Skeletal muscle tissue (tissue), 4 donors: ENCODE measurements around the gene SHISAL1. TPM values are rescaled to one million over a fixed set of nuclear protein-coding genes. Genes with fewer than 3 reads are reported as not detected.
"Not testable (repeated sequence)": the region's sequence is repeated elsewhere in the genome, so short reads cannot be mapped to it uniquely, and the experiment has no call there.

Experiments used
- H3K27ac ChIP-seq: one replicate; pipeline ENCODE4 v1.7.0; 2013; ENCODE audit warnings: mild to moderate bottlenecking, low read depth, low read length, inconsistent platforms
- H3K27me3 ChIP-seq, 3 donors: one replicate each; pipeline ENCODE4 v1.7.0; 2013; ENCODE audit warnings: low read length in 3 of 3; ENCODE audit not compliant: control insufficient read depth in 3 of 3, insufficient read depth in 3 of 3
- H3K36me3 ChIP-seq, 3 donors: one replicate each; pipeline ENCODE4 v1.7.0; 2013; ENCODE audit warnings: low read length in 3 of 3; ENCODE audit not compliant: control insufficient read depth in 3 of 3, insufficient read depth in 3 of 3
- H3K4me1 ChIP-seq, 3 donors: one replicate each; pipeline ENCODE4 v1.7.0; 2013; ENCODE audit warnings: low read length in 3 of 3, mild to moderate bottlenecking in 3 of 3; ENCODE audit not compliant: control insufficient read depth in 3 of 3, insufficient read depth in 3 of 3
- H3K4me3 ChIP-seq, 3 donors: one replicate each; pipeline ENCODE4 v1.7.0; 2013; ENCODE audit warnings: low read length in 3 of 3
- H3K9ac ChIP-seq, 3 donors: one replicate each; pipeline ENCODE4 v1.7.0; 2013; ENCODE audit warnings: low read length in 3 of 3, mild to moderate bottlenecking in 3 of 3, moderate library complexity in 2 of 3, low read depth in 1 of 3
- H3K9me3 ChIP-seq, 3 donors: one replicate each; pipeline ENCODE4 v1.7.0; 2013; ENCODE audit warnings: low read length in 3 of 3; ENCODE audit not compliant: control insufficient read depth in 3 of 3
- total RNA-seq: library from RNA; depleted of rRNA; stranded (reverse); fragments of >200 nt; gene quantifications from one replicate; pipeline ENCODE4 v1.2.3, GENCODE V29; 2014
- donor health status: Osteomylitis.

The SHISAL1 gene
- total RNA-seq, 1 donor from 2014 or later: 7.3 TPM

DNA sequence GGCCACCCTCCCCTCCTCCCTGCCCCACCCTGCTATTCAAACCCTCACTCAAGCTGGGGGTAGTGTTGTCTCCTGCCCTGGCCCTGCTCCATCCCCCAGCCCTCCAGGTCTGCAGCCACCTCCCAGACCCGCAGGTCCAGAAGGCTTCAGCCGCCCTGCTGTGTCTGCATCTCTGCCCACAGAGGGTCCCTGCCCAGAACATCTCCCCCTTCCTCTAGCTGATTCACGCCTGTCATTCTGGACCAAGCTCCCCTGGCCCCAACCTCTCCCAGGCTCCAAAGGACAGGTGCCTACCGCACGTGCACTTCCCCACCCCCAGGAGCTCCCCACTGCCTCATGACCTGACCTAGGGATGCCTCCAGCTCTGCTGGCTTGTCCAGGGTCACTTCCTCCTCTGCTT, 16.0 kb upstream of the SHISAL1 start:
- H3K27me3 ChIP-seq: peaks cover 70 to 79% (median 73%) of the 10 kb centered on the region in 3 donors
- no peaks in the 10 kb centered on the region for H3K9me3 ChIP-seq
- H3K4me1 ChIP-seq: peaks cover 0 to 13% (median 3%) of the 10 kb centered on the region in 3 donors
- no peaks in the 10 kb centered on the region for H3K36me3 ChIP-seq
- H3K9ac ChIP-seq: no peak overlapping the region
- no peak overlapping the region for H3K4me3 ChIP-seq
- H3K27ac ChIP-seq: no peak overlapping the region

DNA sequence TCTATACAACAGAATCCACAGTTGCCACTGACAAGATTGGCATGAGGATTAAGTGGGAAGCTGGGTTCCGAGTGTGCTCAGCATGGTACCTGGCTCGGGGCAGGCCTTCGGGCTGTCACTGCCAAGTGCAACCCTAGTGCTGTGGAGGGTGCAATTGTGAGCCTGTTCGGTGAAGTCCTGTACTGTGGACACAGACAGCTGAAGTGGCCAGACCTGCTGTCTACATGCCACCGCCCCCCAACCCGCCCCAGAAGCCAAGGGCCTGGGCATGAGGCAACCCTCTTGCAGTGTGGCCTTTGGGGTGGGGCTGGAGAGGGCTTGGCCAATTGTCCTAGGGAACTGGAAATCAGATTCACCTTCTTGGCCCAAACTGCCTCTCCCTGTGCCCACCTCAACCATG, 15.6 kb upstream of the SHISAL1 start:
- no peak overlapping the region for H3K27ac ChIP-seq
- peaks cover 70 to 78% (median 71%) of the 10 kb centered on the region in 3 donors for H3K27me3 ChIP-seq
- H3K4me3 ChIP-seq: no peak overlapping the region
- no peak overlapping the region for H3K9ac ChIP-seq
- H3K36me3 ChIP-seq: no peaks in the 10 kb centered on the region
- H3K4me1 ChIP-seq: peaks cover 0 to 13% (median 3%) of the 10 kb centered on the region in 3 donors
- no peaks in the 10 kb centered on the region for H3K9me3 ChIP-seq

DNA sequence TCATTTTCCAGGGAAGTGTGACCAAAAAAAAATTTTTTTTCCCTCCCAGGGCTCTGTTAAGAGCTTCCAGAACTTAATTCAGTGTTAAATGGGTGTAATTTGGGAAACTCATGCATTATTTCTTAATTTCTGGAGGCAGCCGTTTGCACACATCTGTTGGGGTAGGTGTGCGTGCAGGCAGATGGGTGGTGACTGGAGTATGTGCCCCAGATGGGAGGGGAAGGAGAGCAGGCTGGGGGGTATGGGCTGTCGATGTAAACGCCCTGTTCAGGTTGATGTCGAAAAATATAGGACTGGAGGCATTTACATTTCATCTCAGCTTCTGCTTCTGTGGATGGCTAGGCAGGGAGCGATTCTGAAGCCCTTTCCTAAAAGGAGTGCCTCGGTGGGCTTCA, 13.7 kb upstream of the SHISAL1 start:
- Histone ChIP-seq H3K27ac (no peak overlapping the region), H3K27me3 (peaks cover 64 to 76% (median 64%) of the 10 kb centered on the region in 3 donors), H3K36me3 (no peaks in the 10 kb centered on the region), H3K9me3 (no peaks in the 10 kb centered on the region), H3K4me1 (peaks cover 0 to 13% (median 3%) of the 10 kb centered on the region in 3 donors), H3K4me3 (peak overlapping the region in 2 of 3 donors; percentile 47 to 85), H3K9ac (peak overlapping the region in 2 of 3 donors; percentile 48 to 63)

DNA sequence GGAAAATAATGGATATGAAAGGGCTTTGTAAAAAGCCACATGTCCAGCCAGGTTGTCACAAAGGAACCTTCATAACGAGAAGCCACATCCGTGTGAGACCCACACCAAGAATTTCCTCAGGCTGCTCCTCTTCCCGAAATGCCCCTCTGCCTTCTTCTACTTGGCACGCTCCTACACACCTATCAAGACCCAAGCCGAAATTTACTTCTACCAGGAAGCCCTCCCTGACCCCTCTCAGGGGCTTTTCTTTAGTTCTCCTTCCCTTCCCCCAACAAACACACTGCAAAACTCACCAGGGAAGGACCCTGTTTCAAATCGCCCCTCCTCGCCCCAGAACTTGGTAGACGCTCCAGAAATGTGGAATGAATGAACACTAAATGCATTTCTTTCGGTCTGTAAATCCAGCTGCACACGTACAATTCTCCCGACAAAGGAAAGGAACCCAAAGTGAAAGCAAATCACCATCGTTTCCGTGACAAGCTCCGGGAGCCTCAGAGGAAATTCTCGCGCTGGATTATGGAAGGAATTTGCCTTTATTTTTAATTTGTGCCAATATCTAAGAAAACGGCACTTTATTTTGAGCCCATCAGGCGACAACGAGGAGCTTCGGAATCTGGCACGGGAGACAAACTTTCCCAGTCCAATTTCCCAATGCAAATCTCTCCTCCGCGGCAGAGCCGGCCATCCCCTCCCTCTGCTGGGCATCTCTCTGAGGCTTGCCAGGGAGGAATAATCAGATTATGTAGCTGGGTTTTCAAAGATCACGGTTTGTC, 13.2 kb upstream of the SHISAL1 start:
- Histone ChIP-seq H3K9ac (peak overlapping the region in 2 of 3 donors; percentile 48 to 63), H3K36me3 (no peaks in the 10 kb centered on the region), H3K9me3 (no peaks in the 10 kb centered on the region), H3K27me3 (peaks cover 68 to 77% (median 68%) of the 10 kb centered on the region in 3 donors), H3K4me3 (peak overlapping the region; percentile 47 to 85 (median 65)), H3K4me1 (peaks cover 0 to 13% (median 3%) of the 10 kb centered on the region in 3 donors), H3K27ac (no peak overlapping the region)

DNA sequence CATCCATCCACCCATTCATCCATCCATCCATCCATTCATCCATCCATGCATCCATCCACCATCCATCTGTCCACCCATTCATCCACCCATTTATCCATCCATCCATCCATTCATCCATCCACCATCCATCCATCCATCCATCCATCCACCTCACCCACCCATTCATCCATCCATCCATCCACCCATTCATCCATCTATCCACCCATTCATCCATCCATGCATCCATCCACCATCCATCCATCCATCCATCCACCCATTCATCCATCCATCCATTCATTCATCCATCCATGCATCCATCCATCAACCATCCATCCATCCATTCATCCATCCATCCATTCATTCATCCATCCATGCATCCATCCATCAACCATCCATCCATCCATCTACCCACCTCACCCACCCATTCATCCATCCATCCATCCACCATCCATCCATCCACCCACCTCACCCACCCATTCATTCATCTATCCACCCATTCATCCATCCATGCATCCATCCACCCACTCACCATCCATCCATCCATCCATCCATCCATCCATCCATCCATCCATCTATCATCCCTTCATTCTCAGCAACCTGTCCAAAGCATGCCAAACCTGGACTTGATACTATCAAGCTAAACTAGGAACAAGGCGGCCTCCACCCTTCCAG, 10.5 kb upstream of the SHISAL1 start:
- not testable (repeated sequence) for H3K9ac ChIP-seq, H3K27ac ChIP-seq, H3K9me3 ChIP-seq, H3K4me3 ChIP-seq, H3K36me3 ChIP-seq
- Histone ChIP-seq H3K27me3 (peaks cover 46 to 52% (median 46%) of the 10 kb centered on the region in 3 donors), H3K4me1 (peaks cover 0 to 13% (median 3%) of the 10 kb centered on the region in 3 donors)

DNA sequence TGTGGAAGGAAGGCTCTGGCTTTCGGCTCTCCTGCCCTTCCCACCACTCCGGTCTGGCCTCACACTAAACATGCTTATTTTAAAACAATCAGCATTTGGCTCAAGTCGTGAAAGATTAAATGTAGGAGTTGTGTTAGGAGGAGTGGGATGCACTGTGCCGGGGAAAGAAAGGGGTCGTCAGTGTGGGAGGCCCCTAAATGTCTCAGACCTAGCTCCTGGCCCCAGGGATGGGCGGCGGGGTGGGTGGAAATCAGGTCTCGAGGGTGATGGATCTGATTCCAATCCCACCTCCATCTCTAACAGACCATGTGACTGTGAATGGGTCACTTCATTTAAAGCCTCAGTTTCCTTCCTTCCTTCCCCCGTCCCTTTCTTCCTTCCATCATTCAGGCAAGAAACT, 6.9 kb upstream of the SHISAL1 start:
- no peak overlapping the region for H3K27ac ChIP-seq
- H3K9me3 ChIP-seq: no peaks in the 10 kb centered on the region
- H3K4me1 ChIP-seq: no peaks in the 10 kb centered on the region
- H3K36me3 ChIP-seq: no peaks in the 10 kb centered on the region
- no peak overlapping the region for H3K4me3 ChIP-seq
- no peak overlapping the region for H3K9ac ChIP-seq
- peaks cover 28 to 47% (median 31%) of the 10 kb centered on the region in 3 donors for H3K27me3 ChIP-seq

DNA sequence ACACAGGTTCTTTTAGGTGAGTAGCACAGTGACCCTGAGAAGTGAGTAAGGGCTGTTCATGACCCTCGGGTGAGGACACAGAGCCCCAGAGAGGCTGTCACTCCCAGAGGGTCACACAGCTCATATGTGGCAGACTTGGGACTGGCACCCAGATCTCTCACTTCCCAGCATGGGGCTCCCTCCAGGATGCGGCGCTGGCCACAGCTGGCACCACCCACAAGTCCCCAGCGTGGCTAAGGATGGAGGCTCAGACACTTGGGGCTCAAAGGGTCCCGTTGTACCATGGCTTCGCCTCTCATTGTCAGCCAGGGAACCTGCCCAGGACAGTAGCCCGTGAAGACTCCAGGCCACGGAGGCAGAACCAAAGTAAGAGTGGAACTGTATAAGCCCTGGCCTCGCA, 6.0 kb upstream of the SHISAL1 start:
- Histone ChIP-seq H3K9ac (no peak overlapping the region), H3K36me3 (no peaks in the 10 kb centered on the region), H3K27me3 (peaks cover 23 to 37% (median 28%) of the 10 kb centered on the region in 3 donors), H3K9me3 (no peaks in the 10 kb centered on the region), H3K27ac (no peak overlapping the region), H3K4me3 (no peak overlapping the region), H3K4me1 (no peaks in the 10 kb centered on the region)

DNA sequence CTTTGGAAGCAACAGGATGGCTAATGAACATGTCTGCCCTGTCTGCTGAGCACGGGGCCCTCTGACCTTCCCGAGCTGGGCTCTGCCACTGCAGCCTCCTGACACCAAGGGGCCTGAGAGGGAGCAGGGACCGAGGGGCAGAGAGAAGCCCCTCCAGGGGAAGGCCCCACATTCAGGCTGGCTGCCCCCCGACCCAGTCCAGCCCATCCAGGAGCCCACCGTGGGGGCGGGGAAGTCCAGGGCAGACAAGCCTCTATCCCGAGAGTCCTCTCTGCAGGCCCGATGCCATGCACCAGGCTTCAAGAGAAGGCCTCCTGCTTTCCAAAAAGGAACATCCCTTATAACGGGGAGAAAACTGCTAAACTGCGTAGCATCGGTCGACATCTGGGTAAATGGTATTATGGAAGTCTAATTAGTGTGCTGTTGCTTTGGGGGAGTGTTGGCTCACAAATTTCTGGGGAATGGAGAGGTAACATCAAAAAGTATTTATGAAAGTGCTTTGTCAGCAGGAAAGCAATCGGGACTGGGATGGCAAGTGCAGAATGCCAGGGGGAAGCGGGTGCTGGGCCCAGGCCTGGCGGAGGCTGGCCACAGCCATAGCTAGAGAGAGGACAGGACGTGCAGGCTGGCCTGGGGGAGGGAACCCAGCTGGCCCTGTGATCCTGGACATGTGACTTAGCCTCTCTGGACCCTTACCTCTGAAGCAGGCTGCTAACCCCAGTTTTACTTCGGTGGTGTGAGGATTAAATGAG, 5.3 kb upstream of the SHISAL1 start:
- H3K9me3 ChIP-seq: no peaks in the 10 kb centered on the region
- no peak overlapping the region for H3K27ac ChIP-seq
- H3K4me1 ChIP-seq: no peaks in the 10 kb centered on the region
- no peak overlapping the region for H3K9ac ChIP-seq
- H3K27me3 ChIP-seq: peaks cover 19 to 35% (median 29%) of the 10 kb centered on the region in 3 donors
- no peak overlapping the region for H3K4me3 ChIP-seq
- no peaks in the 10 kb centered on the region for H3K36me3 ChIP-seq

DNA sequence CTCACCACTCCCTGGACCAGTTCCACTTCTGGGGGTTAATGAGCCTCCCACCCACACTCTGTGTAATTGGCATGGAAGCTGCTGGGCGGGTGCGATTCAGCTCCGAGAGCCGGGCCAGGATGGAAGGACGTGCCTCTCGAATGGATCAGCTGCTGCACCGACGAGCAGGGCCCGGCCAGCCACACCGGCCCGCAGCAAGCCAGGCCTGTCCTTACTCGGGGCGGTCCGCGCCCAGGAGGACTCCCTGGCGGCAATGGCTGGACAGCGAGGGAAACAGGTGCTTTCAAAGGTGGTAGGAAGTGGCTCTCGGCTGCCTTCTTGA, 4.3 kb upstream of the SHISAL1 start:
- Histone ChIP-seq H3K4me3 (no peak overlapping the region), H3K27ac (no peak overlapping the region), H3K9me3 (no peaks in the 10 kb centered on the region), H3K9ac (no peak overlapping the region), H3K27me3 (peaks cover 21 to 28% (median 26%) of the 10 kb centered on the region in 3 donors), H3K36me3 (no peaks in the 10 kb centered on the region), H3K4me1 (no peaks in the 10 kb centered on the region)
